H1 (cell line): ENCODE results near the gene CLDN14. TPM values are rescaled to one million over a fixed set of nuclear protein-coding genes. Genes with fewer than 3 reads are reported as not detected.

Experiments used
- CTCF ChIA-PET: fragments of 300-600 bp; sonication (Branson Sonifier 250); formaldehyde crosslinking; loops from one replicate; lab custom pipeline; 2021; ENCODE audit not compliant: partially characterized antibody; lab: Charles Lee
- POLR2A ChIA-PET: fragments of 300-600 bp; sonication (Branson Sonifier 250); formaldehyde crosslinking; loops from one replicate; lab custom pipeline; 2021; ENCODE audit warnings: inconsistent platforms; ENCODE audit not compliant: partially characterized antibody; lab: Charles Lee
- DNase-seq, 2 experiments: peaks; one replicate each; pipeline versions ENCODE4 v3.0.0 to v3.0.0-alpha.2; 2010 to 2022; ENCODE audit warnings: low spot score in 2 of 2, low read depth in 1 of 2, mixed read lengths in 1 of 2
- FAIRE-seq: peaks from 2 replicates; lab custom pipeline; 2011; peaks lifted over from hg19 to GRCh38; lab: Jason Lieb, UNC
- H2AFZ ChIP-seq: 2 replicates; pipeline ENCODE4 v1.8.1; 2012; ENCODE audit warnings: low read length, inconsistent platforms
- H2AK5ac ChIP-seq: 2 replicates; pipeline ENCODE4 v1.6.1; 2013; ENCODE audit warnings: low read depth, low read length
- H2BK120ac ChIP-seq: replicated peaks from 2 replicates; pipeline ENCODE3; 2013; ENCODE audit warnings: low read depth, low read length, inconsistent platforms
- H2BK12ac ChIP-seq: 2 replicates; pipeline ENCODE4 v1.6.1; 2013; ENCODE audit warnings: low read depth, low read length
- H2BK15ac ChIP-seq: 2 replicates; pipeline ENCODE4 v1.6.1; 2013; ENCODE audit warnings: low read length
- H2BK20ac ChIP-seq: 2 replicates; pipeline ENCODE4 v1.6.1; 2013; ENCODE audit warnings: low read length
- H2BK5ac ChIP-seq: 2 replicates; pipeline ENCODE4 v1.6.1; 2013; ENCODE audit warnings: low read depth, low read length
- H3K14ac ChIP-seq: 2 replicates; pipeline ENCODE4 v1.6.1; 2013; ENCODE audit warnings: inconsistent platforms; ENCODE audit not compliant: insufficient read length
- H3K18ac ChIP-seq: 2 replicates; pipeline ENCODE4 v1.6.1; 2013; ENCODE audit warnings: low read length; ENCODE audit errors: extremely low read depth
- H3K23ac ChIP-seq: 2 replicates; pipeline ENCODE4 v1.6.1; 2013; ENCODE audit warnings: inconsistent platforms; ENCODE audit not compliant: insufficient read length
- H3K23me2 ChIP-seq: 2 replicates; pipeline ENCODE4 v1.6.1; 2013; ENCODE audit warnings: low read depth, low read length
- H3K27ac ChIP-seq: 2 replicates; pipeline ENCODE4 v1.6.1; 2011; ENCODE audit warnings: low read depth, low read length, inconsistent platforms
- H3K27me3 ChIP-seq, 4 experiments: replicated peaks in 1 of 4; 1 replicate in 1 of 4; 2 replicates in 3 of 4; pipeline versions ENCODE4 v1.6.1 to v1.8.1; 2011 to 2013; ENCODE audit warnings: low read length in 3 of 4, mild to moderate bottlenecking in 3 of 4, inconsistent platforms in 2 of 4, mixed read lengths in 2 of 4, moderate library complexity in 1 of 4; ENCODE audit not compliant: control insufficient read depth in 3 of 4, insufficient read depth in 3 of 4; ENCODE audit errors: extremely low read depth in 1 of 4
- H3K36me3 ChIP-seq, 4 experiments: 2 replicates each; pipeline versions ENCODE4 v1.6.1 to v1.8.1; 2011 to 2013; ENCODE audit warnings: mild to moderate bottlenecking in 4 of 4, low read length in 3 of 4, moderate library complexity in 2 of 4, control low read depth in 1 of 4, inconsistent platforms in 1 of 4; ENCODE audit not compliant: insufficient read depth in 4 of 4, control insufficient read depth in 2 of 4
- H3K4ac ChIP-seq: replicated peaks from 2 replicates; pipeline ENCODE3; 2013; ENCODE audit warnings: low read length, low read depth, mixed read lengths, inconsistent platforms; ENCODE audit not compliant: insufficient read length
- H3K4me1 ChIP-seq, 4 experiments: replicated peaks in 1 of 4; 1 replicate in 1 of 4; 2 replicates in 3 of 4; pipeline versions ENCODE4 v1.6.1 to v1.8.1; 2011 to 2013; ENCODE audit warnings: low read length in 3 of 4, inconsistent platforms in 2 of 4, mixed read lengths in 1 of 4; ENCODE audit not compliant: insufficient read depth in 4 of 4, control insufficient read depth in 3 of 4
- H3K4me2 ChIP-seq, 2 experiments: 2 replicates each; pipeline versions ENCODE4 v1.6.1 to v1.8.1; 2011 to 2013; ENCODE audit warnings: low read depth in 2 of 2, low read length in 2 of 2, control low read depth in 1 of 2, inconsistent platforms in 1 of 2, mild to moderate bottlenecking in 1 of 2; ENCODE audit not compliant: insufficient read depth in 1 of 2
- H3K4me3 ChIP-seq, 4 experiments: fragments of 200-600, 300-600 bp in 1 of 4; sonication (generic), shearing (Covaris generic), sonication (Bioruptor Twin) in 1 of 4; 2 replicates each; pipeline versions ENCODE4 v1.5.1 to v1.8.1; 2011 to 2016; ENCODE audit warnings: low read length in 4 of 4, low read depth in 3 of 4, control low read depth in 2 of 4, inconsistent platforms in 2 of 4, mild to moderate bottlenecking in 2 of 4, mixed read lengths in 1 of 4, moderate library complexity in 1 of 4; ENCODE audit not compliant: insufficient read depth in 2 of 4; ENCODE audit errors: extremely low read depth in 1 of 4
- H3K56ac ChIP-seq: replicated peaks from 2 replicates; pipeline ENCODE3; 2013; ENCODE audit warnings: low read depth, mild to moderate bottlenecking, mixed read lengths, low read length, inconsistent platforms; ENCODE audit not compliant: insufficient read length
- H3K79me1 ChIP-seq: 2 replicates; pipeline ENCODE4 v1.6.1; 2013; ENCODE audit warnings: low read depth, low read length, control low read depth
- H3K79me2 ChIP-seq, 2 experiments: 2 replicates each; pipeline versions ENCODE4 v1.6.1 to v1.8.1; 2012 to 2013; ENCODE audit warnings: low read length in 2 of 2, mild to moderate bottlenecking in 2 of 2, inconsistent platforms in 1 of 2; ENCODE audit not compliant: insufficient read depth in 2 of 2, control insufficient read depth in 1 of 2
- H3K9ac ChIP-seq, 4 experiments: replicated peaks in 1 of 4; 1 replicate in 1 of 4; 2 replicates in 3 of 4; pipeline versions ENCODE4 v1.6.1 to v1.8.1; 2011 to 2013; ENCODE audit warnings: low read depth in 3 of 4, low read length in 3 of 4, control low read depth in 2 of 4, mild to moderate bottlenecking in 2 of 4, moderate library complexity in 2 of 4, inconsistent platforms in 1 of 4; ENCODE audit errors: extremely low read depth in 1 of 4
- H3K9me3 ChIP-seq, 2 experiments: 2 replicates each; pipeline versions ENCODE4 v1.6.1 to v1.8.1; 2012 to 2013; ENCODE audit warnings: mild to moderate bottlenecking in 2 of 2, moderate library complexity in 2 of 2, control low read depth in 1 of 2, inconsistent platforms in 1 of 2, low read depth in 1 of 2, low read length in 1 of 2, mixed read lengths in 1 of 2; ENCODE audit not compliant: insufficient read depth in 2 of 2
- H4K20me1 ChIP-seq, 2 experiments: replicated peaks in 1 of 2; 2 replicates each; pipeline versions ENCODE3 to v1.8.1; 2011 to 2013; ENCODE audit warnings: inconsistent platforms in 2 of 2, low read length in 2 of 2, mild to moderate bottlenecking in 1 of 2; ENCODE audit not compliant: insufficient read depth in 2 of 2, control insufficient read depth in 1 of 2
- H4K5ac ChIP-seq: 2 replicates; pipeline ENCODE4 v1.6.1; 2013; ENCODE audit warnings: low read length, low read depth, mixed read lengths, inconsistent platforms; ENCODE audit not compliant: insufficient read length
- H4K8ac ChIP-seq: 2 replicates; pipeline ENCODE4 v1.8.0; 2013; ENCODE audit warnings: mild to moderate bottlenecking, moderate library complexity, low read length, inconsistent platforms; ENCODE audit not compliant: insufficient read depth; ENCODE audit errors: extremely low read depth
- H4K91ac ChIP-seq: replicated peaks from 2 replicates; pipeline ENCODE3; 2013; ENCODE audit warnings: low read length, mixed read lengths, inconsistent platforms; ENCODE audit not compliant: insufficient read length
- WGBS, 2 experiments: shearing (Covaris generic) in 1 of 2; methylation state at CpG; one replicate each; pipeline versions ENCODE4 v1.1.6 to v1.1.7; 2013 to 2015; ENCODE audit warnings: low lambda C conversion rate in 2 of 2, mixed read lengths in 2 of 2, inconsistent platforms in 1 of 2, low coverage in 1 of 2, missing lambda C conversion rate in 1 of 2; ENCODE audit not compliant: insufficient replicate concordance in 2 of 2, insufficient coverage in 1 of 2, insufficient read length in 1 of 2; ENCODE audit errors: extremely low coverage in 1 of 2, missing lambda C conversion rate in 1 of 2; 5-methylcytosine and 5-hydroxymethylcytosine counted together
- polyA plus RNA-seq, 7 experiments: library from polyadenylated mRNA; depleted of rRNA in 3 of 7; stranded (reverse) in 5 of 7; unstranded in 2 of 7; fragments of >200 nt in 5 of 7; fragments of 200-250 nt in 2 of 7; gene quantifications; 1 replicate in 5 of 7; 2 replicates in 1 of 7; 4 replicates in 1 of 7; pipeline versions ENCODE4 v1.2.1 to v1.2.3, GENCODE V29; 2011 to 2013; ENCODE audit warnings: missing spikeins in 2 of 7, mixed read lengths in 2 of 7
- total RNA-seq: library from RNA; stranded (reverse); fragmentation: NEBNext Ultra II Directional; extraction: Animal tissue kit (Norgen Biotek cat#: 25700); gene quantifications from 2 replicates; pipeline ENCODE4 v1.2.1, GENCODE V29; 2021

Gene CLDN14
- total and polyA plus RNA-seq, 2 of the 8 experiments (the other 6 are each of a cell fraction or from before 2014, with no cell fraction given): 0.08 TPM; not detected in 1

DNA sequence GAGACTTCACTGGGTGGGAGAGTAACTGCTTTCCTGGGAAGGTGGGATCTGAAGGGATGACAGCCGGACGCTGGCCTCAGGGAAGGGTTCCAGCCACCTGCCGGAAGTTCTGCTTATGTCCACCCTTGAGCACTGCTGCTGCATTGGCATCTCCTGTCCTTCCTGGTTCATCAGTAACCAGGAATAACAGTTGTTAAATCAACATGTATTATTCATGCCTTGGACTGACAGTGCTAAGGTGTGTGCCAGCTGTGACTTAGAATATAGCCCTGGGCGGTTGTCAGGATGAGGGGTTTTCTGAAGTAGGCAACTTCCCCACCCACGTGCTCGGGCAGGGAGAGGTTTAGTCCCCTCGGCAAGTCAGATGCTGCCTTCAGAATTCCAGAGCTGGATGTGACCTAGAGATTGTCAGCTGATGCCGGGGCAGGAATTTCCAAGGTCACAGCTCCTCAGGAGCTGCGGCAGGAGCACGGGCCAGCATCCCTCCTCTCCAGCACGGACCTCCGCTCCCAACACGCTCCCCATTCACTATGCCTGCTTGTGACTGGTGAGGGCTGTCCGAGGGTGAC lies 17.9 kb downstream of the CLDN14 start:
- CTCF ChIA-PET: interaction anchor here (0.6 kb wide), 1 partner anchor 22 kb away, joined by 3 read pairs; no protein-coding TSS in a partner anchor
- H4K91ac ChIP-seq: no peak overlapping the region
- H3K4me1 ChIP-seq: peaks cover 0 to 13% (median 2%) of the 10 kb centered on the region in 4 experiments; a peak in 4 of 7 replicates
- H2BK120ac ChIP-seq: no peak overlapping the region
- no peak overlapping the region for H3K4ac ChIP-seq
- no peaks in the 10 kb centered on the region for H3K9me3 ChIP-seq
- no peaks in the 10 kb centered on the region for H4K20me1 ChIP-seq
- H4K8ac ChIP-seq: no peak overlapping the region
- H3K18ac ChIP-seq: no peak overlapping the region
- no peak overlapping the region for H2AFZ ChIP-seq
- H3K79me2 ChIP-seq: no peaks in the 10 kb centered on the region
- no peaks in the 10 kb centered on the region for H3K36me3 ChIP-seq
- no peak overlapping the region for H3K27ac ChIP-seq
- POLR2A ChIA-PET: no interaction called here
- no peak overlapping the region for H2BK20ac ChIP-seq
- no peaks in the 10 kb centered on the region for H3K79me1 ChIP-seq
- no peak overlapping the region for H3K4me3 ChIP-seq
- no peak overlapping the region for H2AK5ac ChIP-seq
- no peak overlapping the region for H4K5ac ChIP-seq
- no peaks in the 10 kb centered on the region for H3K27me3 ChIP-seq
- no peaks in the 10 kb centered on the region for H3K23me2 ChIP-seq
- no peak overlapping the region for H2BK15ac ChIP-seq
- no peak overlapping the region for H2BK5ac ChIP-seq
- no peak overlapping the region for H3K9ac ChIP-seq
- no peak overlapping the region for H3K56ac ChIP-seq
- H3K4me2 ChIP-seq: no peak overlapping the region
- DNase-seq (no peak), FAIRE-seq (no peak)
- H3K23ac ChIP-seq: no peak overlapping the region
- H3K14ac ChIP-seq: no peak overlapping the region
- WGBS, 2 experiments: 81% methylated on average over 14 of the region's 14 CpGs; no CpG with 5 or more reads in 1 of the 2 experiments
- H2BK12ac ChIP-seq: no peak overlapping the region
